Measurements from ENCODE around the gene TGM3.

DNA sequence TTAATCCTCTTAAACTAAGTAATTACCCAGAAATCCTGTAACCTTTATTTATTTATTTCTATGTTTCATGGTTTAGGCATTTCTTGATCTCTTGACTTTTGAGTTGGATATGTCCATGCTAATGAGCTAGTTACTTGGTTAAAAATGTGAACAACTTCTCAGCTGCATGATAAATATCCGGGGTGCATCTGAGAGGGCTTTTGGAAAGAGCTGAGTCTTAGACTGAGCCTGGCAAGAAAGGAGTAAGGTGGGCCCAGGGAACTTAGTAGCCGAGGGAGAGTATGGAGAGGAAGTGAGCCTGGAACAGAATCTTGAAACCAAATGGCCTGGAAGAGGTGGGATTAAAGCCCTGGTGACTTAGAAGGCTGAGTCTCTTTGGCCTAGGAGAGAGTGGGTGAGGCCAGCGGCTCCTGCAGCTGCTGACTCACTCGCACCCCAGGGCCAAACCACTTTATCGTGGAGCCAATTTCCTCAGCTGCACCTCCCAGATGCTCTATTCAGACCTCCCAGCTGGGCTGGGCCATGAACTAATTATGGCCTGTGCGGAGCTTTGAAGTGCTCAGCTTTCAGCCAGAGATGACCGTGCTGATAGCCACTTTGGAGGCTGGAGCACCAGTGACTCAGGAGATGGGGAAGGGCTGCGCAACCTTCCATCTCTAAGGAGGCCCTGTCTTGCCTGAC is 19.1 kb downstream of the TGM3 start:
- TF ChIP-seq POLR2AphosphoS5 (IDR thresholded peaks at IDR 0.05; ENCODE audit: borderline replicate concordance, low read depth, low read length) = no peak
- TF ChIP-seq EZH2 (IDR thresholded peaks at IDR 0.05) = no peak
